K562 (cell line): ENCODE results near the gene GBX1. TPM values are rescaled to one million over a fixed set of nuclear protein-coding genes. Genes with fewer than 3 reads are reported as not detected.

ENCODE experiments used
- BCLAF1 ChIP-seq, 2 experiments: fragments of 450-650 bp in 1 of 2; IDR thresholded peaks; 2 replicates each; pipeline ENCODE4 v1.6.1; 2011 to 2017; ENCODE audit warnings: low read depth in 2 of 2, antibody characterized with exemption in 1 of 2, borderline replicate concordance in 1 of 2, low read length in 1 of 2, mild to moderate bottlenecking in 1 of 2, mixed read lengths in 1 of 2; ENCODE audit not compliant: control insufficient read depth in 1 of 2
- DEAF1 ChIP-seq: fragments of 450-650 bp; formaldehyde crosslinking; IDR thresholded peaks from 2 replicates; pipeline ENCODE4 v1.4.0; 2020; ENCODE audit warnings: mild to moderate bottlenecking, moderate library complexity
- ELF2 ChIP-seq: fragments of 250-450 bp; sonication (Bioruptor Pico); IDR thresholded peaks from 2 replicates; pipeline ENCODE4 v1.5.0; 2021; ENCODE audit warnings: mild to moderate bottlenecking
- FOXO4 ChIP-seq: fragments of 450-650 bp; formaldehyde crosslinking; IDR thresholded peaks from 2 replicates; pipeline ENCODE4 v1.4.0; 2020; ENCODE audit warnings: mild to moderate bottlenecking, moderate library complexity
- HMBOX1 ChIP-seq: sonication (generic); IDR thresholded peaks from 2 replicates; pipeline ENCODE4 v1.6.1; 2016
- PML ChIP-seq: IDR thresholded peaks from 2 replicates; pipeline ENCODE4 v1.6.1; 2012; ENCODE audit warnings: low read length, inconsistent platforms
- SMAD4 ChIP-seq: fragments of 250-450 bp; sonication (Bioruptor Pico); conservative IDR thresholded peaks from 2 replicates; pipeline ENCODE4 v1.8.0; 2021; ENCODE audit warnings: inconsistent platforms, mild to moderate bottlenecking, moderate library complexity
- SNRNP70 ChIP-seq: fragments of 200-400 bp; formaldehyde crosslinking; optimal IDR thresholded peaks from 2 replicates; pipeline ENCODE3; 2017; ENCODE audit warnings: low read depth, low read length
- SOX6 ChIP-seq: fragments of 450-650 bp; IDR thresholded peaks from 2 replicates; pipeline ENCODE4 v1.6.1; 2014; ENCODE audit warnings: mild to moderate bottlenecking
- SREBF1 ChIP-seq: fragments of 150-350 bp; IDR thresholded peaks from 2 replicates; pipeline ENCODE4 v1.6.1; 2014; ENCODE audit warnings: antibody characterized with exemption, low read depth, low read length, borderline replicate concordance
- TCF3 ChIP-seq: sonication (generic); formaldehyde crosslinking; IDR thresholded peaks from 2 replicates; pipeline ENCODE4 v1.4.0; 2020; ENCODE audit warnings: mild to moderate bottlenecking, missing genetic modification reagents
- ZNF146 ChIP-seq: IDR thresholded peaks from one replicate; pipeline ENCODE4 v1.6.1; 2018; ENCODE audit warnings: missing compliant biosample characterization; ENCODE audit not compliant: unreplicated experiment
- ZNF75A ChIP-seq: fragments of 450-650 bp; formaldehyde crosslinking; IDR thresholded peaks from 2 replicates; pipeline ENCODE4 v1.4.0; 2020; ENCODE audit warnings: mild to moderate bottlenecking
- polyA plus RNA-seq, 8 experiments: library from polyadenylated mRNA; depleted of rRNA in 4 of 8; stranded (reverse) in 5 of 8; unstranded in 3 of 8; fragments of >200 nt; fragmentation: Nextera tagmentation in 2 of 8; fragmentation: Illumina TruSeq in 1 of 8; extraction: Ambion mirVana in 2 of 8; extraction: Trizol in 1 of 8; gene quantifications; 2 replicates each; pipeline versions ENCODE4 v1.2.1 to v1.2.3, GENCODE V29; 2011 to 2014; ENCODE audit warnings: inconsistent platforms in 1 of 8, missing spikeins in 1 of 8
- total RNA-seq, 7 experiments: library from RNA; depleted of rRNA in 6 of 7; stranded (reverse); fragments of >200 nt in 6 of 7; fragmentation: Illumina TruSeq in 2 of 7; extraction: Trizol in 2 of 7; gene quantifications; 2 replicates each; pipeline versions ENCODE4 v1.2.1 to v1.2.3, GENCODE V29; 2011 to 2021; ENCODE audit warnings: low replicate concordance in 1 of 7

GBX1 gene
- total and polyA plus RNA-seq, 9 of the 15 experiments (the other 6 are each of a cell fraction or from before 2014, with no cell fraction given), result not detected

- TF ChIP-seq HMBOX1 (peak; percentile 30; the same call in 1 of the 2 replicates), ZNF75A (CRISPR knock-in tag) (no peak), DEAF1 (CRISPR knock-in tag) (0 out of 2 replicates have a peak, but pooled peaks have one; percentile 7), TCF3 (no peak), SMAD4 (peak; percentile 8; the same call in 1 of the 2 replicates), ELF2 (CRISPR knock-in tag) (peak; percentile 59; the same call in 1 of the 2 replicates), SREBF1 (no peak), SNRNP70 (no peak), SOX6 (peak; percentile 5; the same call in 1 of the 2 replicates), ZNF146 (no peak), BCLAF1 (IDR thresholded peaks at IDR 0.05; ENCODE audit: borderline replicate concordance in 1 of 2, control insufficient read depth in 1 of 2, low read depth in 2 of 2, low read length in 1 of 2) (no peak), PML (peak; percentile 24; the same call in 1 of the 2 replicates), FOXO4 (CRISPR knock-in tag) (no peak)
These were observed 39.8 kb upstream of the GBX1 start (continued) for GRCh38 chr7:151207315-151207714.
